T-helper 1 cell treated with Interleukin-12 subunit alpha and Interleukin-12 subunit beta and Interleukin-4 antibody, amounts not matched to agents 30 ng/mL and 1 ng/mL, for 36 hours (primary cell): ENCODE measurements around the gene CRYBA1. TPM values are rescaled to one million over a fixed set of nuclear protein-coding genes. Genes with fewer than 3 reads are reported as not detected.
"Not testable (repeated sequence)": the region's sequence is repeated elsewhere in the genome, so short reads cannot be mapped to it uniquely, and the experiment has no call there.

Experiments used
- intact Hi-C: fragments of 100-400 bp; cut with micrococcal nuclease; formaldehyde crosslinking; loops from one replicate; pipeline ENCODE4 v1.15.1; 2024
- total RNA-seq: library from RNA; stranded (reverse); gene quantifications from 2 replicates; pipeline ENCODE4 v1.2.3, GENCODE V29; 2022

The CRYBA1 gene
- not detected in 2 replicates for total RNA-seq

GRCh38 chr17:29246628-29247027 lies at the start of gene CRYBA1:
CRYBA1 (plus strand) TSS chr17:29246859; CDS start chr17:29246864, 5 bp downstream.
- intact Hi-C loops = no loop called here

GRCh38 chr17:29197516-29198272 lies 49.0 kb upstream of the CRYBA1 start:
- intact Hi-C loops = no loop called here

GRCh38 chr17:29204068-29204804 lies 42.4 kb upstream of the CRYBA1 start:
- intact Hi-C loops = not testable (repeated sequence)

- intact Hi-C loops = no loop called here
Measured at GRCh38 chr17:29205047-29205446, 41.6 kb upstream of the CRYBA1 start.

- intact Hi-C loops = no loop called here
Measured at GRCh38 chr17:29207975-29208374, 38.7 kb upstream of the CRYBA1 start.

- intact Hi-C loops = no loop called here
Measured at GRCh38 chr17:29209073-29209472, 37.6 kb upstream of the CRYBA1 start.

GRCh38 chr17:29210879-29211278 lies 35.8 kb upstream of the CRYBA1 start:
- intact Hi-C loops = no loop called here

- intact Hi-C loops = no loop called here
Measured at GRCh38 chr17:29212094-29212631, 34.5 kb upstream of the CRYBA1 start.

- intact Hi-C loops = no loop called here
Measured at GRCh38 chr17:29212681-29213121, 34.0 kb upstream of the CRYBA1 start.

- intact Hi-C loops = no loop called here
Measured at GRCh38 chr17:29214215-29215146, 32.2 kb upstream of the CRYBA1 start.

GRCh38 chr17:29215174-29215573 lies 31.5 kb upstream of the CRYBA1 start:
- intact Hi-C loops = no loop called here

- intact Hi-C loops = no loop called here
Measured at GRCh38 chr17:29215717-29216116, 30.9 kb upstream of the CRYBA1 start.

- intact Hi-C loops = no loop called here
Measured at GRCh38 chr17:29216181-29216580, 30.5 kb upstream of the CRYBA1 start.

- intact Hi-C loops = no loop called here
Measured at GRCh38 chr17:29216856-29217255, 29.8 kb upstream of the CRYBA1 start.

- intact Hi-C loops = loop anchor here (1.0 kb wide), 4 partner anchors 70 to 95 kb away; partner anchors contain the start of gene NUFIP2
Measured at GRCh38 chr17:29219378-29220047, 27.1 kb upstream of the CRYBA1 start.

- intact Hi-C loops = not testable (repeated sequence)
Measured at GRCh38 chr17:29221338-29221737, 25.3 kb upstream of the CRYBA1 start.

- intact Hi-C loops = no loop called here
Measured at GRCh38 chr17:29225396-29225795, 21.3 kb upstream of the CRYBA1 start.

GRCh38 chr17:29233301-29233700 lies 13.4 kb upstream of the CRYBA1 start:
- intact Hi-C loops = no loop called here

- intact Hi-C loops = not testable (repeated sequence)
Measured at GRCh38 chr17:29234972-29235371, 11.7 kb upstream of the CRYBA1 start.

- intact Hi-C loops = no loop called here
Measured at GRCh38 chr17:29235904-29236303, 10.8 kb upstream of the CRYBA1 start.
